Calu3 (cell line): ENCODE measurements around the gene SLC7A5. TPM values are rescaled to one million over a fixed set of nuclear protein-coding genes. Genes with fewer than 3 reads are reported as not detected.

Experiments used
- BruUV-seq: library from RNA; stranded (reverse); fragments of 400-500 nt; replicated peaks from 2 replicates; lab custom pipeline; 2021; lab: Mats Ljungman, UMichigan
- CTCF ChIA-PET: fragments of 300-600 bp; sonication (Branson Sonifier 250); formaldehyde crosslinking; loops from one replicate; lab custom pipeline; 2022; ENCODE audit warnings: antibody characterized with exemption; lab: Charles Lee
- DNase-seq: peaks from one replicate; pipeline ENCODE4 v3.0.0; 2022
- H3K27ac Mint-ChIP-seq: one replicate; pipeline ENCODE4 v1.8.0; 2022; ENCODE audit warnings: mixed read lengths; ENCODE audit not compliant: unreplicated experiment
- H3K27me3 Mint-ChIP-seq: one replicate; pipeline ENCODE4 v1.8.0; 2022; ENCODE audit warnings: mixed read lengths; ENCODE audit not compliant: unreplicated experiment
- H3K36me3 Mint-ChIP-seq: one replicate; pipeline ENCODE4 v1.8.0; 2022; ENCODE audit warnings: mild to moderate bottlenecking, moderate library complexity, mixed read lengths; ENCODE audit not compliant: insufficient read depth, unreplicated experiment
- H3K4me1 Mint-ChIP-seq: one replicate; pipeline ENCODE4 v1.8.0; 2022; ENCODE audit warnings: mild to moderate bottlenecking, low read depth, mixed read lengths; ENCODE audit not compliant: unreplicated experiment
- H3K4me3 Mint-ChIP-seq: one replicate; pipeline ENCODE4 v1.8.0; 2022; ENCODE audit warnings: mild to moderate bottlenecking, low read depth, moderate library complexity, mixed read lengths; ENCODE audit not compliant: unreplicated experiment
- H3K9me3 Mint-ChIP-seq: one replicate; pipeline ENCODE4 v1.8.0; 2022; ENCODE audit warnings: low read depth, mixed read lengths; ENCODE audit not compliant: unreplicated experiment
- CTCF ChIP-seq: fragments of 200-600 bp; IDR thresholded peaks from one replicate; pipeline ENCODE4 v1.8.0; 2022; ENCODE audit warnings: antibody characterized with exemption; ENCODE audit not compliant: unreplicated experiment
- intact Hi-C: fragments of 100-400 bp; cut with micrococcal nuclease; formaldehyde crosslinking; loops from one replicate; pipeline ENCODE4 v1.10.0; 2022; ENCODE audit not compliant: unreplicated experiment
- total RNA-seq: library from RNA; stranded (reverse); gene quantifications from 2 replicates; pipeline ENCODE4 v1.2.3, GENCODE V29; 2022

SLC7A5 gene
- total RNA-seq, 1 experiment from 2014 or later = 501 TPM

GRCh38 chr16:87803385-87803784, 65.9 kb downstream of the SLC7A5 start:
- intact Hi-C loops = no loop called here
- Mint-ChIP-seq H3K9me3 (no peaks in the 10 kb centered on the region), H3K36me3 (peaks cover 24% of the 10 kb centered on the region), H3K4me1 (peaks cover 21% of the 10 kb centered on the region), H3K27me3 (no peaks in the 10 kb centered on the region), H3K4me3 (no peak overlapping the region), H3K27ac (no peak overlapping the region)
- CTCF ChIA-PET = interaction anchor here (1.4 kb wide), 1 partner anchor 24 kb away, joined by 4 read pairs; no protein-coding TSS in a partner anchor
- no TSS peak for BruUV-seq
- DNase-seq = no peak
- no peak for TF ChIP-seq CTCF

GRCh38 chr16:87802670-87803069, 66.6 kb downstream of the SLC7A5 start:
- no TSS peak for BruUV-seq
- H3K27ac Mint-ChIP-seq = no peak overlapping the region
- H3K27me3 Mint-ChIP-seq = no peaks in the 10 kb centered on the region
- H3K36me3 Mint-ChIP-seq = peaks cover 21% of the 10 kb centered on the region
- CTCF ChIA-PET = interaction anchor here (1.4 kb wide), 1 partner anchor 23 kb away, joined by 4 read pairs; no protein-coding TSS in a partner anchor
- no peak overlapping the region for H3K4me3 Mint-ChIP-seq
- peaks cover 16% of the 10 kb centered on the region for H3K4me1 Mint-ChIP-seq
- no peaks in the 10 kb centered on the region for H3K9me3 Mint-ChIP-seq
- no peak for DNase-seq
- intact Hi-C loops = no loop called here
- TF ChIP-seq CTCF = no peak

- Mint-ChIP-seq H3K27ac (no peak overlapping the region), H3K27me3 (no peaks in the 10 kb centered on the region), H3K36me3 (peaks cover 15% of the 10 kb centered on the region), H3K4me3 (no peak overlapping the region), H3K4me1 (peaks cover 8% of the 10 kb centered on the region), H3K9me3 (no peaks in the 10 kb centered on the region)
- no TSS peak for BruUV-seq
- DNase-seq = no peak
- TF ChIP-seq CTCF = no peak
- intact Hi-C loops = no loop called here
- CTCF ChIA-PET = no interaction called here
Observed at GRCh38 chr16:87801679-87802259, 67.5 kb downstream of the SLC7A5 start.

GRCh38 chr16:87800497-87800896, 68.8 kb downstream of the SLC7A5 start:
- no peak overlapping the region for H3K4me3 Mint-ChIP-seq
- no peak overlapping the region for H3K27ac Mint-ChIP-seq
- H3K4me1 Mint-ChIP-seq = no peaks in the 10 kb centered on the region
- BruUV-seq = no TSS peak
- intact Hi-C loops = no loop called here
- TF ChIP-seq CTCF = no peak
- H3K36me3 Mint-ChIP-seq = peaks cover 3% of the 10 kb centered on the region
- H3K27me3 Mint-ChIP-seq = no peaks in the 10 kb centered on the region
- CTCF ChIA-PET = interaction anchor here (0.7 kb wide), 1 partner anchor 20 kb away, joined by 3 read pairs; no protein-coding TSS in a partner anchor
- no peak for DNase-seq
- no peaks in the 10 kb centered on the region for H3K9me3 Mint-ChIP-seq
